ENCODE data around the gene TRH. TPM values are rescaled to one million over a fixed set of nuclear protein-coding genes. Genes with fewer than 3 reads are reported as not detected.
"Not testable (repeated sequence)": the region's sequence is repeated elsewhere in the genome, so short reads cannot be mapped to it uniquely, and the experiment has no call there.

The TRH gene
- total RNA-seq, 1 donor from 2014 or later: not detected

DNA sequence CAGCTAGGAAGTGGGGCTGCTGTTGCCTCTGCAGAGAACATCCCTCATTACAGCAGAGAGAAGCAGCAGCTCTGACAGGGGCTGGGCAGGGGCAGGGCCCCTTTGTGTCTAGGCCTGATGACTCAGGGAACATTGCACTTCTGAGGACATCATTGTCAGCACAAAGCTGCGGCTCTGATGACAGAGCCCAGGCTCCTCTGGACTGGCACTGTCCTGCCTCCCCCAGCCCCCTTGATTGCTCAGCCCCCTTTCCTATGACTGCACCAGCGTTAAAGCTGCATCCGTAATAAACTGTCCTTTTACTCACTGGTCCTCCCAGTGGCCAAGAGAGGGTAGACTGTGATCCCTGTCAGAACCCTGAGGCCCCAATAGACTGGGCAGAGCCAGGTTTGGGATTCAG lies 18.3 kb downstream of the TRH start:
- ATAC-seq (ENCODE audit: poor library complexity): no peak
- DNase-seq: no peak
- intact Hi-C loops (cut with DNase I): no loop called here

GRCh38 chr3:129994883-129995559 lies 20.5 kb downstream of the TRH start:
- ATAC-seq (ENCODE audit: poor library complexity): no peak
- intact Hi-C loops (cut with DNase I): no loop called here
- DNase-seq: no peak

GRCh38 chr3:129996073-129996472 lies 21.6 kb downstream of the TRH start:
- intact Hi-C loops (cut with DNase I): no loop called here
- ATAC-seq (ENCODE audit: poor library complexity): no peak
- DNase-seq: no peak

GRCh38 chr3:129999176-129999575 lies 24.7 kb downstream of the TRH start:
- DNase-seq; ATAC-seq (ENCODE audit: poor library complexity); intact Hi-C loops (cut with DNase I): not testable (repeated sequence)

GRCh38 chr3:130002666-130003598 lies 28.4 kb downstream of the TRH start:
- DNase-seq: peak; percentile 79
- ATAC-seq (ENCODE audit: poor library complexity): not testable (repeated sequence)
- intact Hi-C loops (cut with DNase I): loop anchor here (5.0 kb wide), 1 partner anchor 61 kb away; no protein-coding TSS in a partner anchor

GRCh38 chr3:130010556-130010955 lies 36.0 kb downstream of the TRH start:
- intact Hi-C loops (cut with DNase I): no loop called here
- no peak for DNase-seq
- ATAC-seq (ENCODE audit: poor library complexity): no peak

DNA sequence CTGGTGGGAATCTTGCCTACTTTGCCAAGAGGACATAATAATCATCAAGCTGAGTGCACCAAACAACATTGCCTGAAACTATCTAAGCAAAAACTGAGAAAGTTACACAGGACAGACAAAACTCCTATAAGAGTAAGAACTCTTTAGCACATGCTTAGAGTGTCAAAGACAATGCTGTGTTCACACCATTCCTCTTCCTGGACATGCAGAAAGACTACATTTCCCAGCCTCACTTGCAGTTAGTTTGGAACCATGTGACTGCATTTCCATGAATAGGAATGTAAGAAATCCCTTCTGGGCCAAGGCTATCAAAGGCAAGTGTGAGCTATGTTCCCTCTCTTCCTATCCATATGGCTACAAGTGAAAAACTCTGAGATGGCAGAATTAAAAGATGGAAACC lies 37.6 kb downstream of the TRH start:
- ATAC-seq (ENCODE audit: poor library complexity); intact Hi-C loops (cut with DNase I); DNase-seq: not testable (repeated sequence)

DNA sequence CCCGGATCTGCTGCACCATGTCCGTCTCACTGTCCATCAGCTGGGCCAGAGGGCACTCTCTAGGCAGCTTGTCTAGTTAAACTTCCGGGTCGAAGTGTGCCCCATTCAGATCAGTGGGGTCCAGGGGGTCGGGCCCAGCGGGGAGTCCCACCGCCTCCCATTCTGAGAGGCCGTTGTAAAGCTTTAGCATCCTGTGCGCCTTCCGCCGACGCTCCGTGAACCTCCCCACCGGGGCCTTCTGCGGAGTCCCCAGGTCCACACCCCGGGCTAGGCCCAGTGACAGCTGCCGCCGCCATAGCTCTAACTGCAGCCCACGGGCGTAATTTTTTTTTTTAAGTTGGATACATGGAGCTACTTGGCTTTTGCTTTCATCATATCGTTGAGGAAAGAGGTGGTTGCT lies 38.7 kb downstream of the TRH start:
- intact Hi-C loops (cut with DNase I); ATAC-seq (ENCODE audit: poor library complexity); DNase-seq: not testable (repeated sequence)

GRCh38 chr3:130014526-130014925 lies 40.0 kb downstream of the TRH start:
- DNase-seq (no peak), ATAC-seq (ENCODE audit: poor library complexity) (no peak)
- intact Hi-C loops (cut with DNase I): no loop called here

DNA sequence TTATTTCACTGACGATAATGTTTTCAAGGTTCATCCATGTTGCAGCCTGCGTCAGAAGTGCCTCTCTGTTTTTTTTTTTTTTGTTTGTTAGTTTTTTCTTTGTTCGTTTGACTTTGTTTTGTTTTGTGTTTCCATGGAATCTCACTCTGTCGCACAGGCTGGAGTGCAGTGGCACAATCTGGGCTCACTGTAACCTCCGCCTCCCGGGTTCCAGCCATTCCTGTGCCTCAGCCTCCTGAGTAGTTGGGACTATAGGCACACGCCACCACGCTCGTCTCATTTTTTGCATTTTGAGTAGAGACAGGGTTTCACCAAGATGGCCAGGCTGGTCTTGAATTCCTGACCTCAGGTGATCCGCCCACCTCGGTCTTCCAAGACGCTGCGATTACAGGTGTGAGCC lies 43.1 kb downstream of the TRH start:
- DNase-seq; intact Hi-C loops (cut with DNase I); ATAC-seq (ENCODE audit: poor library complexity): not testable (repeated sequence)

DNA sequence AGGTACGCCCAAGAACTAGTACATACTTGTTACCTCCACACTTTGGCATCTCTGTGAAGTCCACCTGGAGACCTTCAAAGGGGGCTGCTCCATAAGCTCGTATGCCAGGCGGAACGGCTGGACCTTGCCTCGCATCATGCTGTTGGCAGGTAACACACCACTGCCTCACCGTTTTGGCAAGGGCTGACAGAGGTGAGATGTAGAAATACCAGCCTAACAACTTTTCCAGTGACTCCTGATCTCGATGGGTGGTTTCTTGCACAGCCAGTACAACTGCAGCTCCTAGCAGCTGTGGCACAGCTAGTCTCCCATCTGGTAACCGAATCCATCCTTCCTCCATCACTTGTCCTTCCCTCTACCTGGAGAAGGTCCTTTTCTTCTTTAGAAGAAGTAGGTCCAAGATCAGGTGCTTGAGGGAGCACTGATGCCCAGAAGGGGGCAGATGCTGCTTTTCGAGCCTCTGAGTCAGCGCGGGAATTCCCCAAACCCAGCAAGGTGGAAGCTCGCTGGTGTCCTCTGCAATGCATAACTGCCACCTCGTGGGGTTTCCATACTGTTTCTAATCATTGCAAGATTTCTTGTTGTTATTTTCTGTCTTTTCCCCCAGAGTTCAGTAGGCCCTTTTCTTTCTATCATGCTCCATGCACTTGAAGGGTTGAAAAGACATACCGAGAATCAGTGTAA lies 51.8 kb downstream of the TRH start:
- intact Hi-C loops (cut with DNase I); DNase-seq; ATAC-seq (ENCODE audit: poor library complexity): not testable (repeated sequence)

GRCh38 chr3:130027437-130027836 lies 52.9 kb downstream of the TRH start:
- DNase-seq; ATAC-seq (ENCODE audit: poor library complexity); intact Hi-C loops (cut with DNase I): not testable (repeated sequence)

Other genes starting within 250 kb of the TRH start
- 26.2 TPM for gene TMCC1, start 81.0 kb upstream of the TRH start, total RNA-seq
- 0.43 TPM for gene ALG1L2, start 107.1 kb downstream of the TRH start, total RNA-seq

Data from Right ventricle myocardium superior (tissue), 1 donor.